Esophagus mucosa (tissue), 1 donor: ENCODE data around the gene ANP32A. TPM values are rescaled to one million over a fixed set of nuclear protein-coding genes. Genes with fewer than 3 reads are reported as not detected.
"Not testable (repeated sequence)": the region's sequence is repeated elsewhere in the genome, so short reads cannot be mapped to it uniquely, and the experiment has no call there.

Source experiments
- ATAC-seq: fragments of 200-7000 bp; cut with Tn5 transposase; one replicate; pipeline ENCODE4 v1.9.1; 2020
- total RNA-seq: library from RNA; stranded (reverse); gene quantifications from one replicate; pipeline ENCODE4 v1.2.4, GENCODE V29; 2023
- donor health status: DM: yes; HTN: yes; CAD: no.

The ANP32A gene
- total RNA-seq, 1 donor from 2014 or later = 58.9 TPM

- peak; percentile 42 for ATAC-seq
Measured at GRCh38 chr15:68781766-68782588, 38.7 kb downstream of the ANP32A start.

- ATAC-seq = no peak
Measured at GRCh38 chr15:68781217-68781616, 39.5 kb downstream of the ANP32A start.

GRCh38 chr15:68778876-68779275 lies 41.8 kb downstream of the ANP32A start:
- no peak for ATAC-seq

GRCh38 chr15:68776477-68777270 lies 44.0 kb downstream of the ANP32A start:
- peak; percentile 24 for ATAC-seq

- peak; percentile 16 for ATAC-seq
Measured at GRCh38 chr15:68775671-68776476, 44.8 kb downstream of the ANP32A start.

GRCh38 chr15:68775236-68775577 lies 45.5 kb downstream of the ANP32A start:
- ATAC-seq = no peak

GRCh38 chr15:68774521-68775235 lies 46.0 kb downstream of the ANP32A start:
- no peak for ATAC-seq

GRCh38 chr15:68774120-68774519 lies 46.6 kb downstream of the ANP32A start:
- no peak for ATAC-seq

- ATAC-seq = no peak
Measured at GRCh38 chr15:68773036-68773435, 47.7 kb downstream of the ANP32A start.

GRCh38 chr15:68770216-68770615 lies 50.5 kb downstream of the ANP32A start:
- ATAC-seq = no peak

GRCh38 chr15:68769702-68770101 lies 51.0 kb downstream of the ANP32A start:
- no peak for ATAC-seq

- no peak for ATAC-seq
Measured at GRCh38 chr15:68768321-68768720, 52.4 kb downstream of the ANP32A start.

GRCh38 chr15:68767833-68768232 lies 52.9 kb downstream of the ANP32A start:
- no peak for ATAC-seq

- no peak for ATAC-seq
Measured at GRCh38 chr15:68765602-68766368, 54.9 kb downstream of the ANP32A start.

- ATAC-seq = no peak
Measured at GRCh38 chr15:68764090-68764489, 56.6 kb downstream of the ANP32A start.

- no peak for ATAC-seq
Measured at GRCh38 chr15:68763063-68763462, 57.6 kb downstream of the ANP32A start.

- not testable (repeated sequence) for ATAC-seq
Measured at GRCh38 chr15:68759982-68760579, 60.6 kb downstream of the ANP32A start.

GRCh38 chr15:68755731-68756130 lies 65.0 kb downstream of the ANP32A start:
- no peak for ATAC-seq

- ATAC-seq = no peak
Measured at GRCh38 chr15:68751622-68752021, 69.1 kb downstream of the ANP32A start.

GRCh38 chr15:68749793-68750192 lies 70.9 kb downstream of the ANP32A start:
- ATAC-seq = no peak

GRCh38 chr15:68749365-68749764 lies 71.3 kb downstream of the ANP32A start:
- ATAC-seq = no peak
